H9 (cell line): ENCODE measurements around the gene MRPL43. TPM values are rescaled to one million over a fixed set of nuclear protein-coding genes. Genes with fewer than 3 reads are reported as not detected.

Experiments
- DNase-seq: peaks from one replicate; pipeline ENCODE4 v3.0.0-alpha.2; 2017
- H2AFZ ChIP-seq: one replicate; pipeline ENCODE4 v1.6.1; 2013; ENCODE audit warnings: mild to moderate bottlenecking, low read length, control low read depth, moderate library complexity
- H2AK5ac ChIP-seq: 2 replicates; pipeline ENCODE4 v1.6.1; 2013; ENCODE audit warnings: low read length, control low read depth, mixed read lengths; ENCODE audit not compliant: insufficient read length
- H2BK120ac ChIP-seq: one replicate; pipeline ENCODE4 v1.6.1; 2013; ENCODE audit warnings: low read depth, mild to moderate bottlenecking, low read length, control low read depth, inconsistent platforms; ENCODE audit not compliant: poor library complexity, severe bottlenecking
- H2BK12ac ChIP-seq: 2 replicates; pipeline ENCODE4 v1.6.1; 2013; ENCODE audit warnings: low read length, control low read depth, mixed read lengths, low read depth; ENCODE audit not compliant: insufficient read length
- H2BK15ac ChIP-seq: 2 replicates; pipeline ENCODE4 v1.6.1; 2013; ENCODE audit warnings: low read depth, low read length, control low read depth
- H2BK20ac ChIP-seq: one replicate; pipeline ENCODE4 v1.6.1; 2013; ENCODE audit warnings: low read depth, mild to moderate bottlenecking, low read length, control low read depth, inconsistent platforms; ENCODE audit not compliant: poor library complexity, severe bottlenecking
- H2BK5ac ChIP-seq: 2 replicates; pipeline ENCODE4 v1.6.1; 2013; ENCODE audit warnings: low read length, control low read depth, mixed read lengths; ENCODE audit not compliant: insufficient read length
- H3K14ac ChIP-seq: 2 replicates; pipeline ENCODE4 v1.6.1; 2013; ENCODE audit warnings: low read length, control low read depth; ENCODE audit not compliant: insufficient read depth
- H3K18ac ChIP-seq: 2 replicates; pipeline ENCODE4 v1.6.1; 2013; ENCODE audit warnings: low read depth, mild to moderate bottlenecking, mixed read lengths, low read length, control low read depth; ENCODE audit not compliant: insufficient read length
- H3K23ac ChIP-seq: 2 replicates; pipeline ENCODE4 v1.6.1; 2013; ENCODE audit warnings: low read length, control low read depth, mixed read lengths, low read depth; ENCODE audit not compliant: insufficient read length
- H3K23me2 ChIP-seq: 2 replicates; pipeline ENCODE4 v1.6.1; 2013; ENCODE audit warnings: low read depth, mild to moderate bottlenecking, mixed read lengths, low read length, control low read depth; ENCODE audit not compliant: insufficient read length, poor library complexity, severe bottlenecking
- H3K27ac ChIP-seq: 2 replicates; pipeline ENCODE4 v1.5.1; 2013; ENCODE audit warnings: low read length, control low read depth, mixed read lengths, low read depth; ENCODE audit not compliant: insufficient read length
- H3K27me3 ChIP-seq: 2 replicates; pipeline ENCODE4 v1.6.1; 2013; ENCODE audit warnings: low read length, control low read depth, inconsistent platforms; ENCODE audit not compliant: insufficient read depth
- H3K4ac ChIP-seq: 2 replicates; pipeline ENCODE4 v1.6.1; 2013; ENCODE audit warnings: low read depth, mild to moderate bottlenecking, control low read depth, inconsistent platforms, low read length, moderate library complexity
- H3K4me1 ChIP-seq: 2 replicates; pipeline ENCODE4 v1.6.1; 2013; ENCODE audit warnings: low read length, control low read depth, inconsistent platforms; ENCODE audit not compliant: insufficient read depth
- H3K4me2 ChIP-seq: 2 replicates; pipeline ENCODE4 v1.6.1; 2013; ENCODE audit warnings: low read length, control low read depth, mixed read lengths; ENCODE audit not compliant: insufficient read length, insufficient read depth
- H3K56ac ChIP-seq: 2 replicates; pipeline ENCODE4 v1.6.1; 2013; ENCODE audit warnings: low read depth, mild to moderate bottlenecking, mixed read lengths, low read length, control low read depth; ENCODE audit not compliant: insufficient read length
- H3K79me1 ChIP-seq: 2 replicates; pipeline ENCODE4 v1.6.1; 2013; ENCODE audit warnings: low read depth, mild to moderate bottlenecking, moderate library complexity, low read length, control low read depth, inconsistent platforms; ENCODE audit not compliant: insufficient read depth, poor library complexity, severe bottlenecking
- H3K79me2 ChIP-seq: 2 replicates; pipeline ENCODE4 v1.6.1; 2013; ENCODE audit warnings: low read length, control low read depth, inconsistent platforms; ENCODE audit not compliant: insufficient read depth
- H3K9ac ChIP-seq: 2 replicates; pipeline ENCODE4 v1.6.1; 2013; ENCODE audit warnings: low read length, control low read depth, mixed read lengths; ENCODE audit not compliant: insufficient read length; ENCODE audit errors: extremely low read depth
- H3K9me3 ChIP-seq: one replicate; pipeline ENCODE4 v1.6.1; 2013; ENCODE audit warnings: low read depth, low read length, inconsistent platforms; ENCODE audit not compliant: control insufficient read depth
- H3T11ph ChIP-seq: one replicate; pipeline ENCODE4 v1.6.1; 2013; ENCODE audit warnings: mild to moderate bottlenecking, low read length, control low read depth, inconsistent platforms
- H4K20me1 ChIP-seq: one replicate; pipeline ENCODE4 v1.6.1; 2013; ENCODE audit not compliant: control insufficient read depth, insufficient read length, insufficient read depth
- H4K5ac ChIP-seq: 2 replicates; pipeline ENCODE4 v1.6.1; 2013; ENCODE audit warnings: low read depth, mild to moderate bottlenecking, mixed read lengths, low read length, control low read depth; ENCODE audit not compliant: insufficient read length
- H4K8ac ChIP-seq: replicated peaks from 2 replicates; pipeline ENCODE4 v1.6.1; 2013; ENCODE audit warnings: low read length, control low read depth, mixed read lengths, low read depth; ENCODE audit not compliant: insufficient read length
- H4K91ac ChIP-seq: 2 replicates; pipeline ENCODE4 v1.6.1; 2013; ENCODE audit warnings: low read depth, mild to moderate bottlenecking, moderate library complexity, mixed read lengths, low read length, control low read depth; ENCODE audit not compliant: insufficient read length
- H3K27ac Mint-ChIP-seq, 3 experiments: 2 replicates in 2 of 3; 3 replicates in 1 of 3; pipeline ENCODE4 v1.8.0; 2020 to 2021; ENCODE audit warnings: mixed read lengths in 3 of 3, mild to moderate bottlenecking in 1 of 3, moderate library complexity in 1 of 3
- H3K27me3 Mint-ChIP-seq: 2 replicates; pipeline ENCODE4 v1.8.0; 2021; ENCODE audit warnings: low read depth, mild to moderate bottlenecking, moderate library complexity, mixed read lengths
- H3K36me3 Mint-ChIP-seq, 3 experiments: 2 replicates in 2 of 3; 3 replicates in 1 of 3; pipeline ENCODE4 v1.8.0; 2020 to 2021; ENCODE audit warnings: low read depth in 3 of 3, mixed read lengths in 3 of 3; ENCODE audit not compliant: insufficient read depth in 1 of 3
- H3K4me1 Mint-ChIP-seq, 2 experiments: 2 replicates each; pipeline ENCODE4 v1.8.0; 2020; ENCODE audit warnings: mixed read lengths in 2 of 2
- H3K4me3 Mint-ChIP-seq, 2 experiments: 2 replicates in 1 of 2; 3 replicates in 1 of 2; pipeline ENCODE4 v1.8.0; 2020 to 2021; ENCODE audit warnings: mild to moderate bottlenecking in 2 of 2, mixed read lengths in 2 of 2, moderate library complexity in 1 of 2
- H3K9me3 Mint-ChIP-seq, 2 experiments: 2 replicates in 1 of 2; 3 replicates in 1 of 2; pipeline ENCODE4 v1.8.0; 2020; ENCODE audit warnings: mild to moderate bottlenecking in 2 of 2, mixed read lengths in 2 of 2, moderate library complexity in 1 of 2
- WGBS: extraction: QIAGEN DNeasy Blood & Tissue Kit; methylation state at CpG from one replicate; pipeline ENCODE4 v1.1.7; 2013; ENCODE audit warnings: missing lambda C conversion rate, low lambda C conversion rate, mixed read lengths; ENCODE audit not compliant: insufficient read length; ENCODE audit errors: extremely low coverage; 5-methylcytosine and 5-hydroxymethylcytosine counted together
- total RNA-seq: library from RNA; stranded (reverse); gene quantifications from 2 replicates; pipeline ENCODE4 v1.2.1, GENCODE V29; 2021
- TF ChIP-seq, protein P1 (sequence below): fragments of 200-600 bp; sonication (generic); conservative IDR thresholded peaks from 3 replicates; pipeline ENCODE4 v1.8.0; 2021; ENCODE audit warnings: antibody characterized with exemption, mild to moderate bottlenecking

The MRPL43 gene
- total RNA-seq, 1 experiment from 2014 or later: 70.3 TPM

- H3K9me3 Mint-ChIP-seq: no peaks in the 10 kb centered on the region; a peak in 1 of 5 replicates
- Histone ChIP-seq H2BK120ac (no peak overlapping the region), H3K27me3 (peaks cover 4% of the 10 kb centered on the region; the same call in 1 of the 2 replicates), H3K79me1 (no peaks in the 10 kb centered on the region), H4K91ac (no peak overlapping the region), H2AK5ac (no peak overlapping the region), H3K27ac (no peak overlapping the region), H3K9ac (no peak overlapping the region), H3T11ph (no peak overlapping the region), H2BK12ac (no peak overlapping the region), H3K4me1 (no peaks in the 10 kb centered on the region), H4K8ac (no peak overlapping the region), H3K14ac (no peak overlapping the region), H3K18ac (no peak overlapping the region), H4K5ac (no peak overlapping the region), H3K23me2 (peaks cover 12% of the 10 kb centered on the region), H2BK15ac (no peak overlapping the region), H3K79me2 (no peaks in the 10 kb centered on the region), H3K4me2 (no peak overlapping the region), H2BK5ac (no peak overlapping the region), H2AFZ (no peak overlapping the region), H3K23ac (no peak overlapping the region), H4K20me1 (no peaks in the 10 kb centered on the region), H3K4ac (no peak overlapping the region), H2BK20ac (no peak overlapping the region), H3K9me3 (no peaks in the 10 kb centered on the region), H3K56ac (no peak overlapping the region)
- no CpG with 5 or more reads among the region's 10 CpGs for WGBS
- no peaks in the 10 kb centered on the region for H3K36me3 Mint-ChIP-seq
- no peak for DNase-seq
- H3K27me3 Mint-ChIP-seq: peaks cover 81% of the 10 kb centered on the region
- H3K4me1 Mint-ChIP-seq: peaks cover 14 to 28% of the 10 kb centered on the region in 2 experiments
- no peak overlapping the region; a peak in 1 of 7 replicates for H3K27ac Mint-ChIP-seq
- TF ChIP-seq, protein P1, sequence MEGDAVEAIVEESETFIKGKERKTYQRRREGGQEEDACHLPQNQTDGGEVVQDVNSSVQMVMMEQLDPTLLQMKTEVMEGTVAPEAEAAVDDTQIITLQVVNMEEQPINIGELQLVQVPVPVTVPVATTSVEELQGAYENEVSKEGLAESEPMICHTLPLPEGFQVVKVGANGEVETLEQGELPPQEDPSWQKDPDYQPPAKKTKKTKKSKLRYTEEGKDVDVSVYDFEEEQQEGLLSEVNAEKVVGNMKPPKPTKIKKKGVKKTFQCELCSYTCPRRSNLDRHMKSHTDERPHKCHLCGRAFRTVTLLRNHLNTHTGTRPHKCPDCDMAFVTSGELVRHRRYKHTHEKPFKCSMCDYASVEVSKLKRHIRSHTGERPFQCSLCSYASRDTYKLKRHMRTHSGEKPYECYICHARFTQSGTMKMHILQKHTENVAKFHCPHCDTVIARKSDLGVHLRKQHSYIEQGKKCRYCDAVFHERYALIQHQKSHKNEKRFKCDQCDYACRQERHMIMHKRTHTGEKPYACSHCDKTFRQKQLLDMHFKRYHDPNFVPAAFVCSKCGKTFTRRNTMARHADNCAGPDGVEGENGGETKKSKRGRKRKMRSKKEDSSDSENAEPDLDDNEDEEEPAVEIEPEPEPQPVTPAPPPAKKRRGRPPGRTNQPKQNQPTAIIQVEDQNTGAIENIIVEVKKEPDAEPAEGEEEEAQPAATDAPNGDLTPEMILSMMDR: no peak
- H3K4me3 Mint-ChIP-seq: no peak overlapping the region
Measured at GRCh38 chr10:101035916-101036702, 48.8 kb upstream of the MRPL43 start.
